Thyroid gland (tissue), 4 donors: ENCODE results near the gene EXOC6. TPM values are rescaled to one million over a fixed set of nuclear protein-coding genes. Genes with fewer than 3 reads are reported as not detected.
"Not testable (repeated sequence)": the region's sequence is repeated elsewhere in the genome, so short reads cannot be mapped to it uniquely, and the experiment has no call there.

Experiments used
- DNase-seq, 2 donors: peaks; one replicate each; pipeline ENCODE4 v3.0.0-alpha.2; 2019
- H3K27ac ChIP-seq, 3 donors: fragments of 200-600 bp; sonication (generic); 1 replicate in 2 of 3; 2 replicates in 1 of 3; pipeline ENCODE4 v1.5.1; 2016 to 2019; ENCODE audit warnings: mild to moderate bottlenecking in 1 of 3, moderate library complexity in 1 of 3
- H3K27me3 ChIP-seq: fragments of 200-600 bp; sonication (generic); one replicate; pipeline ENCODE4 v1.5.1; 2019
- H3K36me3 ChIP-seq, 2 donors: fragments of 200-600 bp; sonication (generic); one replicate each; pipeline ENCODE4 v1.5.1; 2016 to 2019
- H3K4me1 ChIP-seq, 2 donors: fragments of 200-600 bp; sonication (generic); one replicate each; pipeline ENCODE4 v1.5.1; 2017 to 2019
- H3K4me3 ChIP-seq, 3 donors: fragments of 200-600 bp; sonication (generic); replicated peaks in 1 of 3; 1 replicate in 2 of 3; 2 replicates in 1 of 3; pipeline ENCODE4 v1.5.1; 2016; ENCODE audit warnings: mild to moderate bottlenecking in 1 of 3
- H3K9me3 ChIP-seq: fragments of 200-600 bp; sonication (generic); one replicate; pipeline ENCODE4 v1.5.1; 2017
- POLR2A ChIP-seq, 2 donors: fragments of 450-650 bp; IDR thresholded peaks; one replicate each; pipeline ENCODE4 v1.6.1; 2017; ENCODE audit warnings: antibody characterized with exemption in 2 of 2, mild to moderate bottlenecking in 2 of 2, moderate library complexity in 1 of 2
- WGBS, 2 donors: methylation state at CpG; one replicate each; pipeline ENCODE4 v1.1.5; 2017; 5-methylcytosine and 5-hydroxymethylcytosine counted together
- intact Hi-C: fragments of 100-400 bp; cut with DNase I; formaldehyde crosslinking; loops from one replicate; pipeline ENCODE4 v1.15.1; 2023
- small RNA-seq: library from RNA; depleted of rRNA; stranded (forward); fragments of <200 nt; gene quantifications from one replicate; pipeline ENCODE3, GENCODE V24; 2016
- total RNA-seq, 4 donors: library from RNA; depleted of rRNA; stranded (reverse); fragments of >200 nt; gene quantifications; one replicate each; pipeline ENCODE4 v1.2.3, GENCODE V29; 2016
- TF ChIP-seq, protein P1 (sequence below), 6 experiments: fragments of 200-600 bp in 3 of 6; fragments of 450-650 bp in 3 of 6; sonication (generic) in 3 of 6; IDR thresholded peaks; one replicate each; pipeline ENCODE4 v1.5.1; 2016 to 2019; ENCODE audit warnings: antibody characterized with exemption in 6 of 6, mild to moderate bottlenecking in 2 of 6, inconsistent platforms in 1 of 6, moderate library complexity in 1 of 6

EXOC6 gene
- total RNA-seq, 4 donors from 2014 or later: 51.6 to 74.0 (median 61.1) TPM

DNA sequence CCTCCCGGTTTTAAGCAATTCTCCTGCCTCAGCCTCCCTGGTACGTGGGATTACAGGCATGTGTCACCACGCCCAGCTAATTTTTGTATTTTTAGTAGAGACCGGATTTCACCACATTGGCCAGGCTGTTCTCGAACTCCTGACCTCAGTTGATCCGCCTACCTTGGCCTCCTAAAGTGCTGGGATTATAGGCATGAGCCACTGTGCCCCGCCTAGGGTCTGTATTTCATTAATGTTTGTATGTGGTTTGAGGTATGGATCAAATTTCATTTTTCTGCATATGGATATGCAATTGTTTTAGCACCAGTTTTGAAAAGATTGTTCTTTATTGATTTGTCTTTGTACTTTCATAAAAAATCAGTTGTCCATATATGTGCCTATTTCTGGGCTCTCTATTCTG lies 251.3 kb downstream of the EXOC6 start:
- Histone ChIP-seq H3K36me3 (no peaks in the 10 kb centered on the region), H3K4me1 (no peaks in the 10 kb centered on the region), H3K27me3 (no peaks in the 10 kb centered on the region), H3K4me3 (no peak overlapping the region), H3K27ac (no peak overlapping the region), H3K9me3 (no peaks in the 10 kb centered on the region)
- WGBS, 2 donors: 91 to 97% methylated on average over 7 of the region's 7 CpGs
- TF ChIP-seq POLR2A (IDR thresholded peaks at IDR 0.05): no peak
- TF ChIP-seq, protein P1, sequence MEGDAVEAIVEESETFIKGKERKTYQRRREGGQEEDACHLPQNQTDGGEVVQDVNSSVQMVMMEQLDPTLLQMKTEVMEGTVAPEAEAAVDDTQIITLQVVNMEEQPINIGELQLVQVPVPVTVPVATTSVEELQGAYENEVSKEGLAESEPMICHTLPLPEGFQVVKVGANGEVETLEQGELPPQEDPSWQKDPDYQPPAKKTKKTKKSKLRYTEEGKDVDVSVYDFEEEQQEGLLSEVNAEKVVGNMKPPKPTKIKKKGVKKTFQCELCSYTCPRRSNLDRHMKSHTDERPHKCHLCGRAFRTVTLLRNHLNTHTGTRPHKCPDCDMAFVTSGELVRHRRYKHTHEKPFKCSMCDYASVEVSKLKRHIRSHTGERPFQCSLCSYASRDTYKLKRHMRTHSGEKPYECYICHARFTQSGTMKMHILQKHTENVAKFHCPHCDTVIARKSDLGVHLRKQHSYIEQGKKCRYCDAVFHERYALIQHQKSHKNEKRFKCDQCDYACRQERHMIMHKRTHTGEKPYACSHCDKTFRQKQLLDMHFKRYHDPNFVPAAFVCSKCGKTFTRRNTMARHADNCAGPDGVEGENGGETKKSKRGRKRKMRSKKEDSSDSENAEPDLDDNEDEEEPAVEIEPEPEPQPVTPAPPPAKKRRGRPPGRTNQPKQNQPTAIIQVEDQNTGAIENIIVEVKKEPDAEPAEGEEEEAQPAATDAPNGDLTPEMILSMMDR (IDR thresholded peaks at IDR 0.05): no peak
- no peak for DNase-seq
- intact Hi-C loops: no loop called here

GRCh38 chr10:93101148-93101547 lies 252.8 kb downstream of the EXOC6 start:
- H3K4me3 ChIP-seq, DNase-seq, H3K36me3 ChIP-seq, H3K4me1 ChIP-seq, intact Hi-C loops, H3K9me3 ChIP-seq, H3K27me3 ChIP-seq, H3K27ac ChIP-seq: not testable (repeated sequence)
- WGBS, 2 donors: 94 to 95% methylated on average over 3 of the region's 3 CpGs

GRCh38 chr10:93103953-93104352 lies 255.6 kb downstream of the EXOC6 start:
- no peaks in the 10 kb centered on the region for H3K9me3 ChIP-seq
- H3K27ac ChIP-seq: no peak overlapping the region
- DNase-seq: no peak
- H3K4me3 ChIP-seq: no peak overlapping the region
- 80 to 84% methylated on average over 1 of the region's 1 CpG for WGBS, 2 donors
- no peaks in the 10 kb centered on the region for H3K36me3 ChIP-seq
- no peaks in the 10 kb centered on the region for H3K27me3 ChIP-seq
- TF ChIP-seq POLR2A (IDR thresholded peaks at IDR 0.05): no peak
- TF ChIP-seq, protein P1 (IDR thresholded peaks at IDR 0.05): no peak
- no peaks in the 10 kb centered on the region for H3K4me1 ChIP-seq
- intact Hi-C loops: no loop called here

DNA sequence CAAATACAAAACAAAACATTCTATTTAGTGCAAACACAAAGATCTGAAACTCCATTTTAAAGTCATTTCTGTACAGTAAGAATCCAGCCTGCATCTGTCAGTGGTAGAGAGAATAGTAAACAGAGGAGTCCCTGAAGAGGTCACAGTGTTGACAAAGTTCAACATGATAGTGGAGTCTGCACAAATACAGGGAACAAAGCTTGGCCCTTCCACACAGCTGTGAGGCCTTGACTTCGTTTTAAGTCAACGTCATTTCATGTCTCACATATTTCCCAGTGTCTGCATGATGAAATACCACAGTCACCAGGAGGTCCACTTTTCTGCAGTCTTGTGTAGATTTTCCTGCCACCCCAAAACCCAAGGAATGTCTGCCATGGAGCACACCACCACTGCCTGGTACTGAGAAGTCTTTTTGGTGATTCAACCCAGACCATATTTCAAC lies 258.3 kb downstream of the EXOC6 start:
- Histone ChIP-seq H3K4me3 (no peak overlapping the region), H3K9me3 (no peaks in the 10 kb centered on the region), H3K36me3 (no peaks in the 10 kb centered on the region), H3K27ac (no peak overlapping the region), H3K27me3 (no peaks in the 10 kb centered on the region), H3K4me1 (no peaks in the 10 kb centered on the region)
- DNase-seq: no peak
- intact Hi-C loops: no loop called here
- WGBS, 2 donors: 48 to 90% methylated on average over 2 of the region's 2 CpGs
- TF ChIP-seq, protein P1 (IDR thresholded peaks at IDR 0.05): no peak

Small RNA genes within 50 kb of the gene (small RNA-seq; reads per million reads assigned to genes)
- not detected for gene AL392103.1

Other genes with a start within 250 kb of the EXOC6 start
- 100 to 1,000 TPM in 3 of 4 donors, 10 to 100 TPM in 1; 90.9 to 154 (median 122) TPM for gene HHEX, start 158.6 kb upstream of the EXOC6 start, total RNA-seq
- gene CYP26C1, start 212.3 kb downstream of the EXOC6 start, total RNA-seq: under 1 TPM in 3 of 4 donors, not detected in 1; 0.13 to 0.22 (median 0.20) TPM
- not detected for gene CYP26A1, start 225.4 kb downstream of the EXOC6 start, total RNA-seq